Keratinocyte (primary cell): ENCODE results near the gene ADPRH. TPM values are rescaled to one million over a fixed set of nuclear protein-coding genes. Genes with fewer than 3 reads are reported as not detected.

Source experiments
- DNase-seq: peaks from one replicate; pipeline ENCODE4 v3.0.0-alpha.2; 2011; ENCODE audit warnings: low read depth, missing footprints, low spot score
- FAIRE-seq: peaks from 2 replicates; lab custom pipeline; 2011; peaks lifted over from hg19 to GRCh38; lab: Jason Lieb, UNC
- H2AFZ ChIP-seq: 2 replicates; pipeline ENCODE4 v1.6.0; 2012; ENCODE audit warnings: low read length, control low read depth, inconsistent platforms; ENCODE audit not compliant: control insufficient read depth
- H3K27ac ChIP-seq: 2 replicates; pipeline ENCODE4 v1.5.1; 2011; ENCODE audit warnings: low read length; ENCODE audit not compliant: control insufficient read depth, insufficient read depth
- H3K27me3 ChIP-seq: 3 replicates; pipeline ENCODE4 v1.6.0; 2011; ENCODE audit warnings: low read length; ENCODE audit not compliant: control insufficient read depth, insufficient read depth; ENCODE audit errors: extremely low read depth
- H3K36me3 ChIP-seq, 2 experiments: 2 replicates in 1 of 2; 3 replicates in 1 of 2; pipeline ENCODE4 v1.5.1; 2011; ENCODE audit warnings: low read length in 2 of 2, mild to moderate bottlenecking in 1 of 2; ENCODE audit not compliant: control insufficient read depth in 2 of 2, insufficient read depth in 2 of 2; ENCODE audit errors: extremely low read depth in 1 of 2
- H3K4me1 ChIP-seq: 3 replicates; pipeline ENCODE4 v1.5.1; 2011; ENCODE audit warnings: low read length; ENCODE audit not compliant: control insufficient read depth, insufficient read depth; ENCODE audit errors: extremely low read depth
- H3K4me2 ChIP-seq: 3 replicates; pipeline ENCODE4 v1.6.0; 2011; ENCODE audit warnings: low read depth, low read length; ENCODE audit not compliant: control insufficient read depth, insufficient read depth; ENCODE audit errors: extremely low read depth
- H3K4me3 ChIP-seq, 3 experiments: fragments of 200-600 bp in 1 of 3; sonication (generic) in 1 of 3; 2 replicates in 2 of 3; 3 replicates in 1 of 3; pipeline ENCODE4 v1.5.1; 2011 to 2016; ENCODE audit warnings: low read length in 3 of 3, mild to moderate bottlenecking in 3 of 3, control low read depth in 2 of 3, inconsistent platforms in 1 of 3, low read depth in 1 of 3, mixed read lengths in 1 of 3, mixed run types in 1 of 3, moderate library complexity in 1 of 3; ENCODE audit not compliant: control insufficient read depth in 2 of 3, insufficient read depth in 2 of 3; ENCODE audit errors: extremely low read depth in 1 of 3
- H3K79me2 ChIP-seq: 2 replicates; pipeline ENCODE4 v1.6.0; 2012; ENCODE audit warnings: low read length; ENCODE audit not compliant: control insufficient read depth, insufficient read depth
- H3K9ac ChIP-seq: 3 replicates; pipeline ENCODE4 v1.6.0; 2011; ENCODE audit warnings: low read length; ENCODE audit not compliant: control insufficient read depth, insufficient read depth; ENCODE audit errors: extremely low read depth
- H3K9me1 ChIP-seq: 3 replicates; pipeline ENCODE4 v1.6.0; 2011; ENCODE audit warnings: low read length; ENCODE audit not compliant: control insufficient read depth, insufficient read depth; ENCODE audit errors: extremely low read depth
- H3K9me3 ChIP-seq: 2 replicates; pipeline ENCODE4 v1.5.1; 2012; ENCODE audit warnings: low read depth, low read length; ENCODE audit not compliant: control insufficient read depth
- H4K20me1 ChIP-seq: 3 replicates; pipeline ENCODE4 v1.6.0; 2011; ENCODE audit warnings: low read length; ENCODE audit not compliant: control insufficient read depth, insufficient read depth; ENCODE audit errors: extremely low read depth
- CTCF ChIP-seq, 3 experiments: IDR thresholded peaks in 1 of 3; conservative IDR thresholded peaks in 1 of 3; optimal IDR thresholded peaks in 1 of 3; 2 replicates in 2 of 3; 3 replicates in 1 of 3; pipeline versions ENCODE3 to v1.5.1; 2011; ENCODE audit warnings: low read length in 3 of 3, mild to moderate bottlenecking in 3 of 3, moderate library complexity in 2 of 3, control low read depth in 1 of 3, inconsistent platforms in 1 of 3; ENCODE audit not compliant: insufficient read depth in 2 of 3; ENCODE audit errors: extremely low read depth in 1 of 3
- EZH2 ChIP-seq: IDR thresholded peaks from one replicate; pipeline ENCODE4 v1.6.1; 2012; ENCODE audit warnings: inconsistent platforms, mild to moderate bottlenecking, low read length, moderate library complexity
- dilution Hi-C: fragments of 300-500 bp; cut with MboI; formaldehyde crosslinking; loops from one replicate; pipeline ENCODE4 v1.7.0; 2020; ENCODE audit warnings: low sequenced_read_pairs; ENCODE audit not compliant: extremely low pct_ligation_motif_present
- polyA plus RNA-seq, 5 experiments: library from polyadenylated mRNA; depleted of rRNA in 3 of 5; stranded (reverse) in 3 of 5; stranded (forward) in 1 of 5; unstranded in 1 of 5; fragments of >200 nt; gene quantifications; 1 replicate in 1 of 5; 2 replicates in 3 of 5; 3 replicates in 1 of 5; pipeline versions ENCODE4 v1.2.1 to v1.2.3, GENCODE V29; 2011 to 2012; ENCODE audit warnings: missing spikeins in 2 of 5, low read depth in 1 of 5, low replicate concordance in 1 of 5

Gene ADPRH
- polyA plus RNA-seq, 1 donor (not counting 4 experiments of a cell fraction or from before 2014, with no cell fraction given): 0.39 TPM

GRCh38 chr3:119627461-119627860 lies 48.2 kb downstream of the ADPRH start:
- H3K27ac ChIP-seq: no peak overlapping the region
- TF ChIP-seq EZH2: no peak
- no peak for TF ChIP-seq CTCF (optimal IDR thresholded peaks at IDR 0.05 in 1 of 3, IDR thresholded peaks at IDR 0.05 in 1 of 3, conservative IDR thresholded peaks at IDR 0.05 in 1 of 3; ENCODE audit: extremely low read depth in 1 of 3, insufficient read depth in 2 of 3, low read length in 3 of 3)

GRCh38 chr3:119628390-119628789 lies 49.1 kb downstream of the ADPRH start:
- dilution Hi-C loops: no loop called here
- Histone ChIP-seq H3K27me3 (peaks cover 6% of the 10 kb centered on the region), H3K79me2 (no peaks in the 10 kb centered on the region), H3K27ac (no peak overlapping the region), H3K9ac (no peak overlapping the region), H3K4me1 (no peaks in the 10 kb centered on the region), H3K36me3 (no peaks in the 10 kb centered on the region), H3K9me3 (no peaks in the 10 kb centered on the region), H3K9me1 (no peaks in the 10 kb centered on the region), H2AFZ (no peak overlapping the region), H3K4me2 (no peak overlapping the region), H4K20me1 (no peaks in the 10 kb centered on the region), H3K4me3 (no peak overlapping the region)
- DNase-seq: no peak
- TF ChIP-seq EZH2: no peak
- no peak for TF ChIP-seq CTCF (optimal IDR thresholded peaks at IDR 0.05 in 1 of 3, IDR thresholded peaks at IDR 0.05 in 1 of 3, conservative IDR thresholded peaks at IDR 0.05 in 1 of 3; ENCODE audit: extremely low read depth in 1 of 3, insufficient read depth in 2 of 3, low read length in 3 of 3)
- no peak for FAIRE-seq

More at GRCh38 chr3:119627461-119627860, 48.2 kb downstream of the ADPRH start:
- Histone ChIP-seq H3K4me3 (no peak overlapping the region), H3K27me3 (peaks cover 6% of the 10 kb centered on the region), H4K20me1 (no peaks in the 10 kb centered on the region), H3K9me3 (no peaks in the 10 kb centered on the region), H3K79me2 (no peaks in the 10 kb centered on the region), H3K4me2 (no peak overlapping the region), H3K36me3 (no peaks in the 10 kb centered on the region), H2AFZ (no peak overlapping the region), H3K9me1 (no peaks in the 10 kb centered on the region), H3K4me1 (no peaks in the 10 kb centered on the region), H3K9ac (no peak overlapping the region)
- dilution Hi-C loops: no loop called here
- DNase-seq (no peak), FAIRE-seq (no peak)
